Measurements from ENCODE around the gene TRMT6.

TRMT6 gene

GRCh38 chr20:5969940-5970339 is 19.6 kb upstream of the TRMT6 start:
- Histone ChIP-seq H2AK5ac (ENCODE audit: low read length) (no peak overlapping the region), H3K9ac (ENCODE audit: low read length) (no peak overlapping the region), H3K36me3 (ENCODE audit: control insufficient read depth, insufficient read depth, low read length) (no peaks in the 10 kb centered on the region)

GRCh38 chr20:5969348-5969935 is 19.1 kb upstream of the TRMT6 start:
- DNase-seq, result peak; percentile 21
- Histone ChIP-seq H3K36me3 (ENCODE audit: control insufficient read depth, insufficient read depth, low read length) (no peaks in the 10 kb centered on the region), H3K4me3 (ENCODE audit: low read length) (no peak overlapping the region), H3K79me1 (ENCODE audit: low read length) (no peaks in the 10 kb centered on the region), H4K8ac (ENCODE audit: low read depth, low read length) (no peak overlapping the region), H3K9ac (ENCODE audit: low read length) (no peak overlapping the region), H3K79me2 (ENCODE audit: control insufficient read depth, insufficient read depth, low read length) (no peaks in the 10 kb centered on the region), H2AK5ac (ENCODE audit: low read length) (no peak overlapping the region), H3K56ac (ENCODE audit: low read length) (no peak overlapping the region), H3K4me2 (ENCODE audit: low read length) (no peak overlapping the region), H3K4me1 (ENCODE audit: control insufficient read depth, low read depth, low read length) (no peaks in the 10 kb centered on the region), H2BK15ac (replicated peaks; ENCODE audit: low read depth) (no peak overlapping the region), H3K27me3 (ENCODE audit: insufficient read depth, low read length, poor library complexity) (no peaks in the 10 kb centered on the region), H4K5ac (ENCODE audit: low read length) (no peak overlapping the region), H3K27ac (ENCODE audit: low read depth, low read length) (no peak overlapping the region), H3K4ac (ENCODE audit: low read depth, low read length) (no peak overlapping the region), H2BK120ac (ENCODE audit: low read depth, low read length) (no peak overlapping the region), H3K18ac (ENCODE audit: low read length) (no peak overlapping the region), H3K23ac (ENCODE audit: low read length) (no peak overlapping the region), H2BK5ac (ENCODE audit: low read length) (no peak overlapping the region)
- no CpG with 5 or more reads among the region's 9 CpGs for WGBS (ENCODE audit: extremely low coverage, insufficient coverage, low lambda C conversion rate)

More at GRCh38 chr20:5969940-5970339, 19.6 kb upstream of the TRMT6 start:
- Histone ChIP-seq H2BK15ac (replicated peaks; ENCODE audit: low read depth) (no peak overlapping the region), H3K4me3 (ENCODE audit: low read length) (no peak overlapping the region), H3K27ac (ENCODE audit: low read depth, low read length) (no peak overlapping the region), H3K23ac (ENCODE audit: low read length) (no peak overlapping the region), H2BK120ac (ENCODE audit: low read depth, low read length) (no peak overlapping the region), H3K18ac (ENCODE audit: low read length) (no peak overlapping the region), H3K79me2 (ENCODE audit: control insufficient read depth, insufficient read depth, low read length) (no peaks in the 10 kb centered on the region), H3K4me1 (ENCODE audit: control insufficient read depth, low read depth, low read length) (no peaks in the 10 kb centered on the region), H3K79me1 (ENCODE audit: low read length) (no peaks in the 10 kb centered on the region), H3K27me3 (ENCODE audit: insufficient read depth, low read length, poor library complexity) (no peaks in the 10 kb centered on the region), H4K5ac (ENCODE audit: low read length) (no peak overlapping the region), H3K56ac (ENCODE audit: low read length) (no peak overlapping the region), H2BK5ac (ENCODE audit: low read length) (no peak overlapping the region), H3K4me2 (ENCODE audit: low read length) (no peak overlapping the region), H4K8ac (ENCODE audit: low read depth, low read length) (no peak overlapping the region), H3K4ac (ENCODE audit: low read depth, low read length) (no peak overlapping the region)
- DNase-seq, result no peak

DNA sequence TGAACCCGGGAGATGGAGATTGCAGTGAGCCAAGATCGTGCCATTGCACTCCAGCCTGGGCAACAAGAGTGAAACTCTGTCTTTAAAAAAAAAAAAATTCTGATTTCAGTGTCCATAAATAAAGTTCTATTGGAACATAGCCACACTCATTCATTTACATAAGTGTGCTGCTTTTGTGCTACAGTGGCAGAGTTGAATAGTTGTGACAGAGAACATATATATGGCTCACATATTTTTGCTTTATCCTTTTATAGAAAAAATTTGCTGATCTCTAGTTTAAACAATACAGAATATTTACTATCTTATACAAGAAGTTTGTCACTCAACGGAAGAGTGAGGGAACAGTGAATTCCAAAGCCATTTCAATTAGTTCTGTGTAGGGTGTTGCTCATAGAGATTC is 18.1 kb upstream of the TRMT6 start:
- Histone ChIP-seq H4K5ac (ENCODE audit: low read length) (no peak overlapping the region), H3K4ac (ENCODE audit: low read depth, low read length) (no peak overlapping the region), H3K18ac (ENCODE audit: low read length) (no peak overlapping the region), H2BK120ac (ENCODE audit: low read depth, low read length) (no peak overlapping the region), H2BK5ac (ENCODE audit: low read length) (no peak overlapping the region), H2AK5ac (ENCODE audit: low read length) (no peak overlapping the region), H3K4me1 (ENCODE audit: control insufficient read depth, low read depth, low read length) (no peaks in the 10 kb centered on the region), H3K36me3 (ENCODE audit: control insufficient read depth, insufficient read depth, low read length) (no peaks in the 10 kb centered on the region), H3K79me1 (ENCODE audit: low read length) (no peaks in the 10 kb centered on the region), H2BK15ac (replicated peaks; ENCODE audit: low read depth) (no peak overlapping the region), H3K27ac (ENCODE audit: low read depth, low read length) (no peak overlapping the region), H3K4me3 (ENCODE audit: low read length) (no peak overlapping the region), H3K56ac (ENCODE audit: low read length) (no peak overlapping the region), H3K27me3 (ENCODE audit: insufficient read depth, low read length, poor library complexity) (no peaks in the 10 kb centered on the region), H4K8ac (ENCODE audit: low read depth, low read length) (no peak overlapping the region), H3K4me2 (ENCODE audit: low read length) (no peak overlapping the region), H3K23ac (ENCODE audit: low read length) (no peak overlapping the region), H3K79me2 (ENCODE audit: control insufficient read depth, insufficient read depth, low read length) (no peaks in the 10 kb centered on the region), H3K9ac (ENCODE audit: low read length) (no peak overlapping the region)
- no CpG with 5 or more reads among the region's 3 CpGs for WGBS (ENCODE audit: extremely low coverage, insufficient coverage, low lambda C conversion rate)
- no peak for DNase-seq

DNA sequence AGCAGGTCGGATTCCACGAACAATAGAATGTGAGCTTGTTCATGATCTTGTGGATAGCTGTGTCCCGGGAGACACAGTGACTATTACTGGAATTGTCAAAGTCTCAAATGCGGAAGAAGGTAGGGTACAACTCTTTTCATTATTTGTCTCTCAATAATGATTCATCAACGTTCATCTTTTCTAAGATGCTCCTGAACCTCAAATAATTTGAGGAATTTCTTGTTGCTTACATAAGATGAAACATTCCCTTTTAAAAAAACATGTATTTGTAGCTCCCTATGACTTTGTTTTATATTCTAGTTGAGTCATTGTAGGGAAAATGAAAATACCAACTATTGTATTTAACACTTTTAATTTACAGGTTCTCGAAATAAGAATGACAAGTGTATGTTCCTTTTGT is 17.1 kb upstream of the TRMT6 start:
- Histone ChIP-seq H3K36me3 (ENCODE audit: control insufficient read depth, insufficient read depth, low read length) (no peaks in the 10 kb centered on the region), H3K4me1 (ENCODE audit: control insufficient read depth, low read depth, low read length) (no peaks in the 10 kb centered on the region)
- WGBS (ENCODE audit: extremely low coverage, insufficient coverage, low lambda C conversion rate), result no CpG with 5 or more reads among the region's 6 CpGs

GRCh38 chr20:5949943-5950270 is 426 bp downstream of the TRMT6 start:
- Histone ChIP-seq H4K5ac (ENCODE audit: low read length) (no peak overlapping the region), H4K8ac (ENCODE audit: low read depth, low read length) (no peak overlapping the region), H3K27me3 (ENCODE audit: insufficient read depth, low read length, poor library complexity) (no peaks in the 10 kb centered on the region), H3K4me1 (ENCODE audit: control insufficient read depth, low read depth, low read length) (peaks cover 3% of the 10 kb centered on the region), H3K4ac (ENCODE audit: low read depth, low read length) (peak overlapping the region; percentile 76), H3K56ac (ENCODE audit: low read length) (peak overlapping the region; percentile 98), H3K27ac (ENCODE audit: low read depth, low read length) (peak overlapping the region; percentile 27), H3K79me2 (ENCODE audit: control insufficient read depth, insufficient read depth, low read length) (peaks cover 20% of the 10 kb centered on the region), H3K18ac (ENCODE audit: low read length) (no peak overlapping the region), H3K79me1 (ENCODE audit: low read length) (peaks cover 14% of the 10 kb centered on the region), H3K4me2 (ENCODE audit: low read length) (peak overlapping the region; percentile 88), H3K4me3 (ENCODE audit: low read length) (peak overlapping the region; percentile 94), H3K9ac (ENCODE audit: low read length) (peak overlapping the region; percentile 87), H3K36me3 (ENCODE audit: control insufficient read depth, insufficient read depth, low read length) (peaks cover 4% of the 10 kb centered on the region), H2BK120ac (ENCODE audit: low read depth, low read length) (no peak overlapping the region), H2AK5ac (ENCODE audit: low read length) (no peak overlapping the region), H3K23ac (ENCODE audit: low read length) (no peak overlapping the region), H2BK5ac (ENCODE audit: low read length) (no peak overlapping the region), H2BK15ac (replicated peaks; ENCODE audit: low read depth) (no peak overlapping the region)
- no peak for DNase-seq
- no CpG with 5 or more reads among the region's 11 CpGs for WGBS (ENCODE audit: extremely low coverage, insufficient coverage, low lambda C conversion rate)

More for the DNA sequence above, 17.1 kb upstream of the TRMT6 start:
- Histone ChIP-seq H3K23ac (ENCODE audit: low read length) (no peak overlapping the region), H2BK5ac (ENCODE audit: low read length) (no peak overlapping the region), H3K9ac (ENCODE audit: low read length) (no peak overlapping the region), H3K56ac (ENCODE audit: low read length) (no peak overlapping the region), H4K8ac (ENCODE audit: low read depth, low read length) (no peak overlapping the region), H3K79me1 (ENCODE audit: low read length) (no peaks in the 10 kb centered on the region), H3K27me3 (ENCODE audit: insufficient read depth, low read length, poor library complexity) (no peaks in the 10 kb centered on the region), H2BK15ac (replicated peaks; ENCODE audit: low read depth) (no peak overlapping the region), H3K27ac (ENCODE audit: low read depth, low read length) (no peak overlapping the region), H3K4ac (ENCODE audit: low read depth, low read length) (no peak overlapping the region), H3K18ac (ENCODE audit: low read length) (no peak overlapping the region), H4K5ac (ENCODE audit: low read length) (no peak overlapping the region), H3K79me2 (ENCODE audit: control insufficient read depth, insufficient read depth, low read length) (no peaks in the 10 kb centered on the region), H2AK5ac (ENCODE audit: low read length) (no peak overlapping the region), H2BK120ac (ENCODE audit: low read depth, low read length) (no peak overlapping the region), H3K4me3 (ENCODE audit: low read length) (no peak overlapping the region), H3K4me2 (ENCODE audit: low read length) (no peak overlapping the region)
- DNase-seq, result no peak

DNA sequence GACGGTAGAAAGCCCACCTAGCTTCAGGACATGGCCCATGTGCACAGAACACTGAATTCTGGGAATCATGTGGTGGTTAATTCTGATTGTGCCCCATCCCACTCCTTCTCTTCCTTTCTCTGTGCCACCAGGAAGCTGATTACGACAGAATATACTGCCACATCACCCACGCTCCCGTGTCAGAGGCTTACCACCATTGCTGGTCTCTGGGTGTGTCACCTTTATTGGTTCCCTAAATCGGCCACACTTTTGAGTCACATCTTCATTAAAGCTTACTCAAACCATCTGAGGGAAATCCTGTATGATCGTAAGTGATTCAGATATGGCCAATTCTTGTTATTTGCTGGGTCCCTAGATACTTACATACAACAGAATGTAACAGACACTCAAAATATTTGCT is 3.1 kb downstream of the TRMT6 start:
- no peak overlapping the region for H3K18ac ChIP-seq (ENCODE audit: low read length)
- no peak overlapping the region for H3K4me2 ChIP-seq (ENCODE audit: low read length)
- H3K4me1 ChIP-seq (ENCODE audit: control insufficient read depth, low read depth, low read length), result peaks cover 3% of the 10 kb centered on the region
- no peak overlapping the region for H3K23ac ChIP-seq (ENCODE audit: low read length)
- no peak overlapping the region for H3K4ac ChIP-seq (ENCODE audit: low read depth, low read length)
- DNase-seq, result no peak
- H2BK15ac ChIP-seq (replicated peaks; ENCODE audit: low read depth), result no peak overlapping the region
- peaks cover 5% of the 10 kb centered on the region for H3K36me3 ChIP-seq (ENCODE audit: control insufficient read depth, insufficient read depth, low read length)
- H3K56ac ChIP-seq (ENCODE audit: low read length), result no peak overlapping the region
- H3K4me3 ChIP-seq (ENCODE audit: low read length), result no peak overlapping the region
- peaks cover 14% of the 10 kb centered on the region for H3K79me1 ChIP-seq (ENCODE audit: low read length)
- H4K5ac ChIP-seq (ENCODE audit: low read length), result no peak overlapping the region
- H2AK5ac ChIP-seq (ENCODE audit: low read length), result no peak overlapping the region
- no peaks in the 10 kb centered on the region for H3K27me3 ChIP-seq (ENCODE audit: insufficient read depth, low read length, poor library complexity)
- H3K9ac ChIP-seq (ENCODE audit: low read length), result no peak overlapping the region
- peaks cover 20% of the 10 kb centered on the region for H3K79me2 ChIP-seq (ENCODE audit: control insufficient read depth, insufficient read depth, low read length)
- no peak overlapping the region for H2BK120ac ChIP-seq (ENCODE audit: low read depth, low read length)
- H2BK5ac ChIP-seq (ENCODE audit: low read length), result no peak overlapping the region
- H3K27ac ChIP-seq (ENCODE audit: low read depth, low read length), result no peak overlapping the region
- WGBS (ENCODE audit: extremely low coverage, insufficient coverage, low lambda C conversion rate), result no CpG with 5 or more reads among the region's 6 CpGs
- H4K8ac ChIP-seq (ENCODE audit: low read depth, low read length), result no peak overlapping the region
